Neural progenitor cell (in vitro differentiated cells): ENCODE measurements around the gene ARMC9. TPM values are rescaled to one million over a fixed set of nuclear protein-coding genes. Genes with fewer than 3 reads are reported as not detected.

Source experiments
- DNase-seq: peaks from one replicate; pipeline ENCODE4 v3.0.0-alpha.2; 2016; ENCODE audit warnings: low spot score
- H2AFZ ChIP-seq: fragments of 200-600 bp; sonication (generic); replicated peaks from 2 replicates; pipeline ENCODE4 v1.6.1; 2016; ENCODE audit warnings: antibody characterized with exemption
- H3F3A ChIP-seq: fragments of 200-600 bp; sonication (generic); 2 replicates; pipeline ENCODE4 v1.6.1; 2016; ENCODE audit warnings: antibody characterized with exemption, low read depth
- H3K27ac ChIP-seq: fragments of 200-600 bp; sonication (generic); 2 replicates; pipeline ENCODE4 v1.5.1; 2016; ENCODE audit warnings: mild to moderate bottlenecking
- H3K27me3 ChIP-seq: fragments of 200-600 bp; sonication (generic); 2 replicates; pipeline ENCODE4 v1.6.1; 2016; ENCODE audit warnings: mild to moderate bottlenecking, moderate library complexity
- H3K36me3 ChIP-seq: fragments of 200-600 bp; sonication (generic); 2 replicates; pipeline ENCODE4 v1.5.1; 2016
- H3K4me1 ChIP-seq: fragments of 200-600 bp; sonication (generic); 2 replicates; pipeline ENCODE4 v1.6.1; 2016; ENCODE audit warnings: mixed run types
- H3K4me2 ChIP-seq: fragments of 200-600 bp; sonication (generic); 2 replicates; pipeline ENCODE4 v1.6.1; 2016
- H3K4me3 ChIP-seq: fragments of 200-600 bp; sonication (generic); 2 replicates; pipeline ENCODE4 v1.5.1; 2016
- H3K79me2 ChIP-seq: fragments of 200-600 bp; sonication (generic); 2 replicates; pipeline ENCODE4 v1.6.1; 2016; ENCODE audit warnings: low read depth
- H3K9ac ChIP-seq: fragments of 200-600 bp; sonication (generic); 2 replicates; pipeline ENCODE4 v1.6.1; 2016
- H3K9me3 ChIP-seq: fragments of 200-600 bp; sonication (generic); 2 replicates; pipeline ENCODE4 v1.5.1; 2016; ENCODE audit warnings: low read depth
- H4K20me1 ChIP-seq: fragments of 200-600 bp; sonication (generic); 2 replicates; pipeline ENCODE4 v1.6.1; 2016; ENCODE audit warnings: low read depth
- H3K27ac Mint-ChIP-seq: 3 replicates; pipeline ENCODE4 v1.8.0; 2021; ENCODE audit warnings: mixed read lengths
- H3K27me3 Mint-ChIP-seq: 2 replicates; pipeline ENCODE4 v1.8.0; 2022; ENCODE audit warnings: low read depth, mild to moderate bottlenecking, inconsistent platforms, moderate library complexity, mixed read lengths; ENCODE audit not compliant: insufficient read depth
- H3K36me3 Mint-ChIP-seq: 3 replicates; pipeline ENCODE4 v1.8.0; 2021; ENCODE audit warnings: mixed read lengths
- H3K4me1 Mint-ChIP-seq: 3 replicates; pipeline ENCODE4 v1.8.0; 2021; ENCODE audit warnings: mixed read lengths
- H3K4me3 Mint-ChIP-seq: 3 replicates; pipeline ENCODE4 v1.8.0; 2021; ENCODE audit warnings: mild to moderate bottlenecking, moderate library complexity, mixed read lengths
- H3K9me3 Mint-ChIP-seq: 3 replicates; pipeline ENCODE4 v1.8.0; 2020; ENCODE audit warnings: mixed read lengths
- CTCF ChIP-seq: fragments of 200-600 bp; sonication (generic); IDR thresholded peaks from 2 replicates; pipeline ENCODE4 v1.5.1; 2017; ENCODE audit warnings: antibody characterized with exemption, mild to moderate bottlenecking
- EZH2 ChIP-seq: fragments of 200-600 bp; sonication (generic); IDR thresholded peaks from 2 replicates; pipeline ENCODE4 v1.6.1; 2017; ENCODE audit warnings: antibody characterized with exemption, mild to moderate bottlenecking, moderate library complexity
- EZH2phosphoT487 ChIP-seq: fragments of 200-600 bp; sonication (generic); IDR thresholded peaks from 2 replicates; pipeline ENCODE4 v1.6.1; 2017; ENCODE audit warnings: antibody characterized with exemption
- total RNA-seq: library from RNA; depleted of rRNA; stranded (reverse); fragments of >200 nt; gene quantifications from 2 replicates; pipeline ENCODE4 v1.2.3, GENCODE V29; 2015; ENCODE audit warnings: low replicate concordance

ARMC9 gene
- total RNA-seq, 1 donor from 2014 or later: 45.8 TPM

- peaks cover 7% of the 10 kb centered on the region for H3K4me1 Mint-ChIP-seq
- TF ChIP-seq EZH2 (no peak), EZH2phosphoT487 (no peak), CTCF (no peak)
- Histone ChIP-seq H3K4me3 (no peak overlapping the region), H3K27me3 (no peaks in the 10 kb centered on the region), H3K4me1 (peaks cover 16% of the 10 kb centered on the region), H2AFZ (no peak overlapping the region), H3K79me2 (no peaks in the 10 kb centered on the region), H3F3A (peaks cover 13% of the 10 kb centered on the region), H3K4me2 (no peak overlapping the region), H3K9ac (no peak overlapping the region), H4K20me1 (no peaks in the 10 kb centered on the region), H3K27ac (no peak overlapping the region), H3K36me3 (no peaks in the 10 kb centered on the region), H3K9me3 (no peaks in the 10 kb centered on the region)
- no peak overlapping the region for H3K27ac Mint-ChIP-seq
- no peak overlapping the region for H3K4me3 Mint-ChIP-seq
- H3K36me3 Mint-ChIP-seq: peaks cover 9% of the 10 kb centered on the region
- H3K27me3 Mint-ChIP-seq: peaks cover 2% of the 10 kb centered on the region
- H3K9me3 Mint-ChIP-seq: no peaks in the 10 kb centered on the region
- DNase-seq: no peak
Measured at GRCh38 chr2:231337807-231338759, 139.7 kb downstream of the ARMC9 start.

DNA sequence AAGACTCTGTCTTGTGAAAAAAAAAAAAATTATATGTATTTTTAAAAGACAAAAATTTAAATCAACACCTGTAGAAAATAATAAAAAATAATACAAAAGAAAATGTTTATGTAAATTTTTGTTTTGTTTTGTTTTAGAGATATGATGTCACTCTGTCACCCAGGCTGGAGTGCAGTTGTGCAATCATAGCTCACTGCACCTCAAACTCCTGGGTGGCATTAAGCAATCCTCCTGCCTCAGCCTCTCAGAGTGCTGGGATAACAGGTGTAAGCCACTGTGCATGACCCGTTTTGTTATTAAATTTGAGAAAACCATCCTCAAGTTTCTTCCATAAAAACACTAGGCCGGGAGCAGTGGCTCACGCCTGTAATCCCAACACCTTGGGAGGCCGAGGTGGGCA is 140.9 kb downstream of the ARMC9 start:
- H3K27me3 Mint-ChIP-seq: peaks cover 2% of the 10 kb centered on the region
- Histone ChIP-seq H2AFZ (no peak overlapping the region), H3K4me1 (peaks cover 17% of the 10 kb centered on the region), H3K36me3 (no peaks in the 10 kb centered on the region), H3K4me2 (no peak overlapping the region), H3K27ac (no peak overlapping the region), H3K4me3 (no peak overlapping the region), H3K9ac (no peak overlapping the region), H4K20me1 (no peaks in the 10 kb centered on the region), H3K9me3 (no peaks in the 10 kb centered on the region), H3K27me3 (no peaks in the 10 kb centered on the region), H3F3A (peaks cover 13% of the 10 kb centered on the region), H3K79me2 (no peaks in the 10 kb centered on the region)
- H3K36me3 Mint-ChIP-seq: no peaks in the 10 kb centered on the region
- TF ChIP-seq EZH2phosphoT487: no peak
- no peak for TF ChIP-seq EZH2
- H3K4me3 Mint-ChIP-seq: no peak overlapping the region
- no peak for DNase-seq
- H3K27ac Mint-ChIP-seq: no peak overlapping the region
- peaks cover 7% of the 10 kb centered on the region for H3K4me1 Mint-ChIP-seq
- no peaks in the 10 kb centered on the region for H3K9me3 Mint-ChIP-seq

DNA sequence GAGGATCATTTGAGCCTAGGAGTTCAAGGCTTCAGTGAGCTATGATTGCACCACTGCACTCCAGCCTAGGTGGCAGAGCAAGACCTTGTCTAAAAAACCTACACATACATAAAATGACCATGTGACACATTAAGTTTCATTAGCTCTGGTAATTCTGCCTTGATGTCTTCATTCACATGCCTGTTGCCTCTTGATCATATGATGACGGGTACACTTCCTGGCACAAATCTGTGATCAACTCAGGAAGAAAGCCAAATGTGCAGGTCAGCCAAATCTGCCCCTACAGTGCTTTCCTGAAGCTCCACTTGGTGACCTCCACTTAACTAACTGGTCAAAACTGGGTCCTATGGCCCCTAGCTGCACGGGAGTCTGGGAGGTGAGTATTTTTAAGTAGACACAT is 142.7 kb downstream of the ARMC9 start:
- Mint-ChIP-seq H3K27ac (no peak overlapping the region), H3K4me3 (no peak overlapping the region), H3K9me3 (no peaks in the 10 kb centered on the region), H3K27me3 (peaks cover 2% of the 10 kb centered on the region), H3K4me1 (peaks cover 9% of the 10 kb centered on the region), H3K36me3 (peaks cover 12% of the 10 kb centered on the region)
- no peaks in the 10 kb centered on the region for H3K27me3 ChIP-seq
- no peaks in the 10 kb centered on the region for H3K36me3 ChIP-seq
- H4K20me1 ChIP-seq: no peaks in the 10 kb centered on the region
- DNase-seq: no peak
- H3K4me3 ChIP-seq: no peak overlapping the region
- peaks cover 16% of the 10 kb centered on the region for H3F3A ChIP-seq
- no peak overlapping the region for H2AFZ ChIP-seq
- no peak overlapping the region for H3K9ac ChIP-seq
- no peaks in the 10 kb centered on the region for H3K9me3 ChIP-seq
- no peak for TF ChIP-seq CTCF
- TF ChIP-seq EZH2: no peak
- no peak for TF ChIP-seq EZH2phosphoT487
- peaks cover 29% of the 10 kb centered on the region for H3K4me1 ChIP-seq
- no peak overlapping the region for H3K27ac ChIP-seq
- no peaks in the 10 kb centered on the region for H3K79me2 ChIP-seq
- H3K4me2 ChIP-seq: no peak overlapping the region
